ENCODE data around the gene GNAT2. TPM values are rescaled to one million over a fixed set of nuclear protein-coding genes. Genes with fewer than 3 reads are reported as not detected.

Gene GNAT2
- total RNA-seq, 6 donors from 2014 or later, result 0.20 to 0.46 TPM; not detected in 4

GRCh38 chr1:109615879-109616278, 3.5 kb downstream of the GNAT2 start:
- ATAC-seq (ENCODE audit: low FRiP score in 2 of 2) (peak; percentile 61 to 70), DNase-seq (peak in 1 of 2 donors; percentile 71)
- TF ChIP-seq POLR2A (IDR thresholded peaks at IDR 0.05), result peak in 1 of 4 donors; percentile 62
- peak in 1 of 2 donors; percentile 54 for TF ChIP-seq POLR2AphosphoS5 (IDR thresholded peaks at IDR 0.05)
- peak in 1 of 4 donors; percentile 60 for TF ChIP-seq EP300 (IDR thresholded peaks at IDR 0.05)
- TF ChIP-seq CTCF (IDR thresholded peaks at IDR 0.05), result no peak
- H3K4me3 ChIP-seq, result no peak overlapping the region
- H3K4me1 ChIP-seq, result peaks cover 19 to 48% (median 38%) of the 10 kb centered on the region in 4 donors
- 37 to 38% methylated on average over 3 of the region's 3 CpGs for WGBS, 2 donors
- no peaks in the 10 kb centered on the region for H3K9me3 ChIP-seq
- no peaks in the 10 kb centered on the region for H3K27me3 ChIP-seq
- H3K36me3 ChIP-seq, result no peaks in the 10 kb centered on the region
- peak overlapping the region; percentile 72 to 85 (median 78) for H3K27ac ChIP-seq

GRCh38 chr1:109613361-109614147, 5.9 kb downstream of the GNAT2 start:
- Histone ChIP-seq H3K4me1 (peaks cover 8 to 27% (median 21%) of the 10 kb centered on the region in 4 donors), H3K36me3 (no peaks in the 10 kb centered on the region), H3K27me3 (no peaks in the 10 kb centered on the region), H3K27ac (peak overlapping the region in 3 of 4 donors; percentile 10 to 62 (median 46)), H3K9me3 (no peaks in the 10 kb centered on the region), H3K4me3 (no peak overlapping the region)
- ATAC-seq (ENCODE audit: low FRiP score in 2 of 2) (no peak), DNase-seq (no peak)
- TF ChIP-seq POLR2A (IDR thresholded peaks at IDR 0.05) (no peak), EP300 (IDR thresholded peaks at IDR 0.05) (no peak), POLR2AphosphoS5 (IDR thresholded peaks at IDR 0.05) (no peak), CTCF (IDR thresholded peaks at IDR 0.05) (no peak)
- WGBS, 2 donors, result 36 to 54% methylated on average over 7 of the region's 7 CpGs

DNA sequence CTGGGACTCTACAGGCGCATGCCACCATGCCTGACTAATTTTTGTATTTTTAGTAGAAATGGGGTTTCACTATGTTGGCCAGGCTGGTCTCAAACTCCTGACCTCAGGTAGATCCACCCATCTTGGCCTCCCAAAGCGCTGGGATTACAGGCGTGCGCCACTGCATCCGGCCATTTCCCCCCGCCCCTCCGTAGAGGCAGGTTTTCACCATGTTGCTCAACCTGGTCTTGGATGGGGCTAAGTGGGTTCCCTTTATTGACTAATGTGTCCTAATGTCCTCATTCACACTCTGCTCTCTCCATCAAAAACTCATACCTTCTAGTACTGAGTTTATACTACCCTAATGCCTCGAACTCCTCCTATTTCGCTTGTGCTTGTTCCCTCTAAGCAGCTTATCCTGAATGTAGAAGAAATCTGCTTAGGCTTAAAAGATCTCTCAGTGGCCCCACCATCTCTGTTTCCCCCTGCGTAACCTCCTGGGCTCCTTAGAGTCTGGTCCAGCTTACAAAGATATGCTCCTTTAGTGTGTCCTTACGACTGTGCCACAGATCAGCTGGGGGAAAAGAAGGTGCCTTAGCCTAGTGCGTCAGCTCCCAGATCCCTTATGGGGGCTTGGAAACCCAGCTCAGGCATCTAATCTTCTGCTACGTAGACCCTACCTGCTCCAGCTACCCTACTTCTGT, 8.0 kb downstream of the GNAT2 start:
- H3K4me3 ChIP-seq, result no peak overlapping the region
- H3K9me3 ChIP-seq, result no peaks in the 10 kb centered on the region
- ATAC-seq (ENCODE audit: low FRiP score in 2 of 2), result no peak
- DNase-seq, result no peak
- TF ChIP-seq POLR2A (IDR thresholded peaks at IDR 0.05) (no peak), CTCF (IDR thresholded peaks at IDR 0.05) (no peak), POLR2AphosphoS5 (IDR thresholded peaks at IDR 0.05) (no peak), EP300 (IDR thresholded peaks at IDR 0.05) (no peak)
- no peak overlapping the region for H3K27ac ChIP-seq
- H3K27me3 ChIP-seq, result no peaks in the 10 kb centered on the region
- H3K36me3 ChIP-seq, result no peaks in the 10 kb centered on the region
- 92 to 95% methylated on average over 13 of the region's 13 CpGs for WGBS, 2 donors
- peaks cover 2 to 14% (median 12%) of the 10 kb centered on the region in 4 donors for H3K4me1 ChIP-seq

GRCh38 chr1:109610609-109611307, 8.7 kb downstream of the GNAT2 start:
- peaks cover 0 to 13% (median 7%) of the 10 kb centered on the region in 4 donors for H3K4me1 ChIP-seq
- ATAC-seq (ENCODE audit: low FRiP score in 2 of 2) (no peak), DNase-seq (no peak)
- H3K4me3 ChIP-seq, result no peak overlapping the region
- no peaks in the 10 kb centered on the region for H3K9me3 ChIP-seq
- no peaks in the 10 kb centered on the region for H3K36me3 ChIP-seq
- WGBS, 2 donors, result 67 to 72% methylated on average over 3 of the region's 3 CpGs
- H3K27me3 ChIP-seq, result no peaks in the 10 kb centered on the region
- H3K27ac ChIP-seq, result no peak overlapping the region
- TF ChIP-seq POLR2A (IDR thresholded peaks at IDR 0.05) (no peak), POLR2AphosphoS5 (IDR thresholded peaks at IDR 0.05) (no peak), EP300 (IDR thresholded peaks at IDR 0.05) (no peak), CTCF (IDR thresholded peaks at IDR 0.05) (no peak)

Data from upper lobe of left lung (tissue), 6 donors.